ENCODE measurements around the gene CTNNA3.

- no peak for TF ChIP-seq CTCF (IDR thresholded peaks at IDR 0.05)
- no peak for TF ChIP-seq EP300 (IDR thresholded peaks at IDR 0.05)
These were observed 1374.0 kb downstream of the CTNNA3 start for GRCh38 chr10:66321723-66322665.
